Amygdala (tissue), 56 donors: ENCODE data around the gene SYTL4.

Source experiments
- DNase-seq, 56 donors: peaks; one replicate each; lab custom pipeline; 2025; lab: John Stamatoyannopoulos, UW

SYTL4 gene

DNA sequence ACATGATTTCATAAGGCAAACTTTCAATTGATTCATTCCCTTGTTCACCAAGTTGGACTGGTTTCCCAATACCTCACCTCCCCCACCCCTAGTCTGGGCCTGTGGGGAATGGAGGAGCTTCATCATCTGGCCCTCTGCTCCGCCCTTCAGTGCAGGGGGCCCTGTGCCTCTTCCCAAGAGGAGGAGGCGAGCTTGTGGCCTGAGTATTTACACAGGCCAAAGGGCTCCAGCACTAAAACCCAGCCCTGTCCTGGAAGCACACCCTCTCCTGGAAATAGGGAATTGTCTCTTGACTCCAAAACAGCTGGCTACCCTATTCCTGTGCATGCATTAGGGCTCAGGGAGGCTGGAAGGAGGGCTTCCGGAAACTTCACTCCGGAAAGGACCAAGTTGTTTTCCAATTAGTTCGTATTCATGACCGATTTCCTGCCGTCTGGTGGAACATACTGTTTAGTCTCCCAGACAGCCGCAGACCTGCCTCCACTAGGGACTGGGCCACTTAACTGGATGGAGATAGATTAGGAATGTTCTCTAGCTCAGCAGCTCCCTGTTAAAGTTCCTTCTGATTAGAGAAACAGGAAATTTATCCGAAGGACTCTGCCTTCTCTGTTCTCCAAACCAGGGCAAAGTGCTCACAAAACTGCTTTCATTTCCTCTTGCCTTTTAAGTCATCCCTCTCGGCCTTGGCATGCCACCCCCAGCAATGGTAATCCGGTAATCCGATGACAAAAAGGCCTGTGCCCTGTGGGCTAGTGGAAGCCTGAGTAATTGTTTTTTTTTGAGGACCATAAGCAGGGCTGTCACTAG, 82.2 kb downstream of the SYTL4 start:
- DNase-seq, result peak in 1 of 56 donors; percentile 0

DNA sequence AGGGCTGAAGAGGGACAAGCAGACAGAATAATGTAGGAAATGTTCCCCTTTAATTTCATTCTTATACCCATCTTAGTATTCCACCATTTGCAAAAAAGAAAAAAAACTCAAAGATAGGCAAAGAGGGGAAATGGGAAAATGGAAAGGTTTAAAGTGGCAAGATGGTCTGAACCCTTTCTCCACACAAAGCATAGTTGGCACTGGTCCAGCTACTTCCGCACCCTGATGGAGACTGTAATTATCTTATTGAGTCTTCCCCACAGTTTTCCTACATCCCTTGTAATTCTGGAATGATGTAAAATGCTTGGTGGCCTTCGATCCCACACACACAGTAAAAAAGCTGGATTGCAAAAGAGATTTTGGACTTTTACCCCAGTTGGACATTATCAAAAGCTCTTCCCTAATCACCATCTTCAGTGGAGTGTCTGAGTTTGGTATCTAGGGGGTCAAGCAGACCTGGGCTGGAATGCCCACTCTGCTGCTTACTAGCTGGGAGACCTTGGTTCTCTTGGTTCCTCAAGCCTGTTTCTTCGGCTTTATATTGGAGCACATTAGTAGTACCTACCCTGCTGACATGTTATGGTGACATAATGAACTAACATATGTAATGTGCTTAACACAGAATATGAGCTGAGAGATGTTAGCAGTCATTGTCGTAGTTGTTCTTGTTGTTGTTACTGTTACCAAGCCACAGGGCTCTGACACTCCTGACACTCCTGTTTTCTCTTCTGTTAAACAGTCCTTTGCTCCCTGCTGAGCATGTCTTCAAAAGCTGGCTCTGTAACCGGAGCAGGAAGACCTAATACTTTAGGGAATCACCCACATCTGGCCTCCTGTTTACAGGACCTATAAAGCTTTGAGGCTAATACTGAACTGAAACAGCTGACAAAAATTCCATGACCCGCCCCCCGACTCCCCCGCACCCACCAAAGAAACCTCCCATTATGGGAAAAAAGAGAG, 83.2 kb downstream of the SYTL4 start:
- DNase-seq, result no peak

DNA sequence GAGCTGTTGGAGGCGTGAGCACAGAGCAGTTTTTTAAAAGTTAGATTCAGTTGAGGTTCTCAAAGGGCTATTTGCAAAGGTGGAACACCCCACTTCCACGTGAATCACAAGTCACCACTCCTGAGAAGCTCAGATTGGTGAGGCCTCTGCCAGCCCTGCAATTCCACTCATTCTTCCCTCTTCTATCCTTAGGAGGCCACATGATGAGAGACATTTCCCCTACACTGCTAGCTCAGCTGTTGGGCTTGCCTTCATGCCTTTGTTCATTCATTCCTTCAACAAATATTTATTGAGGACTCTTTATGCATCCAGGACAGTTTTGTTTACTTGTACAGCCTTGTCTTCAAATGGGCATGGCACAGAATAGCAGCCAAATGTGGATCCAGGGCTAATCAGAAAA, 84.2 kb downstream of the SYTL4 start:
- DNase-seq, result no peak

DNA sequence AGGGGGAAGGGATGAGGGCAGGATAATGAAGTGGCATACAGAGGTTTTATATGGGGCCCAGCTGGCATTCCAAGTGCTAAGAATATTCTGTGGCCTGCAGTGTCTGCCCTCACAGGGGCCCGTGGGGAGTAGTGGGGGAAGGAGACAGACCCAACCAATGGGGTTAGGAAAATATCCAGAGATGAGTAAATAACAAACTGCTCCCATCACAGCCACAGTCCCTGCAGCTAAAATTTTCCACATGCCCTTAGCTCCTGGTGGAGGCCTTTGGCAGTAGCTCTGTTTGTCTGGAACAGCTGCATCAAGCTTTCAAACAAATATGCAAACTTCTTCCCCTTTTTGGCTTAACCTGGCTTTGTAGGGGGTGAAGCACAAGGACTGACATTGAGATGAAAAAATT, 84.8 kb downstream of the SYTL4 start:
- DNase-seq, result no peak

DNA sequence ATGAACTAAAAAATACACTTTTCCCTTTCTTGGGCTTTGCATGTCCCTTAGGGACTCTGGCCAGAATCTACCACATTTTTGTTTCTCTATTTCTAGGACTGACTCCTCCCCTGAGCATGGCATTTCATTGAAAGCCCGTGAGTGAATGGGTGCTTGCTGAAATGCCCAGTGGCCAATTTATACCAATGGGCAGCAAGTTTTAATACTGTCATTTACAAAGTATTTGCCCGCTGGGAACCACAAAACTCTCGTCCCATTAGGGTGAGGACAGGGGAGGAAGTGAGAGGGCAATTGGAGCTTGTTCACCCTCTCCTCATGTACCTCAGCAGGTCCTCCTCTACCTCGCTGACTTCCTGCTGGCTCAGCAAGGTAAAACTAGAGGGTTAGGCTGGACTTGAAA, 86.8 kb downstream of the SYTL4 start:
- DNase-seq, result no peak

DNA sequence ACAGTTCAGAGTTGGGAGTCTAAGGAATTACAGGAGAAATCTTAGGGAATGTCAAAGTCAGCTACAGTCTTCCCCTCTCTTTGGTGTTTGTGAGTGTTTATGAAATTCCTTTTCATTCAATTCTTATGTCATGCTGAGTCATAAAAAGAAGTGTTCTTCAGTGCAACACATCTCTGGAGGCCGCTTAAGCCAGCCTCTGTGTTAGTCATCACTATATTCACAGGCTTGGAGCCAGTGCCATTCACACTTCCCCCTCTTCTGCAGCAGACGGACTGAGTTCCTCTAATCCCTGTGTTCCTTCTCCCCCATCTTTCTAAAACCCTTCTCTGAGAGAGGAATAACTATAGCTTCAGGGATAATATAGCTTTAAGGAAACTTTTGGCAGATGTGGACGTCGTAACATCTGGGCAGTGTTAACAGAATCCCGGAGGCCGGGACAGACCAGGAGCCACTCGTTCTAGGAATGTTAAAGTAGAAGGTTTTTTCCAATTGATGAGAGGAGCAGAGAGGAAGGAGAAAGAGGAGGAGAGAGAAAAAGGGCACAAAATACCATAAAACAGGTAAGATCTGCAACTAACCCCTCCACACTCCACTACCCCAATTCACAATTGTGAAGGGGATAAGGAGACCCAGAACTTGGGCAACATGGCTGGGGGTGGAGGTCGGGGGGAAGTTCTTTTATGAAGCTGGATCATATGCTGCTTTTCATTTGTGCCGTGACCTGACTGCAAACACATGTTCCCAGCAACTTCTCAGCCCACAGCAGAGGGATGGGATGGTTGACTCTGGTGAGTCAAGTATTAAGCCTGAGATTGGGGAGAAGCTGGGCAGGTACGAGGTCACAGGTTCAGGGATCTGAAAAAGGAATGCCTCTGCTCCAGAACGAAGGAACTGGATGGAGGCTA, 87.7 kb downstream of the SYTL4 start, which contains the start of gene SRPX2:
Gene SRPX2, plus strand, starts transcription at position 244 of the 905 bp plus-strand sequence. CDS start 2,124 bp downstream, outside the sequence.
- DNase-seq, result peak in 12 of 56 donors; percentile 0 to 30 (median 2)

DNA sequence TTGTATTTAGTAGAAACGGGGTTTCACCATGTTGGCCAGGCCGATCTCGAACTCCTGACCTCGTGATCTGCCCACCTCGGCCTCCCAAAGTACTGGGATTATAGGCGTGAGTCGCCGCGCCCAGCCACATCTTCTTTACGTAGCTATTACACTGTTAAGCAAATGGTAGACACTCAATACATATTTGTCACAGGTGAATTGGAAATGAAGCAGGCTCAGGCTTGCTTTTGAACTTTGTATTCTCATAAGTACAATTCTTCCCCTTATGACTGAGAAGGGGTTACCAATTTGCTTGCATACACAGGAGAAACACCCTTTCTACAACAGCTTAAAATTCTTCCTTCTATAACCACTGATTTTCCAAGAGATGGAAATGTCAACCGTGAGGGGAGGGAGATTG, 88.7 kb downstream of the SYTL4 start:
- no peak for DNase-seq

DNA sequence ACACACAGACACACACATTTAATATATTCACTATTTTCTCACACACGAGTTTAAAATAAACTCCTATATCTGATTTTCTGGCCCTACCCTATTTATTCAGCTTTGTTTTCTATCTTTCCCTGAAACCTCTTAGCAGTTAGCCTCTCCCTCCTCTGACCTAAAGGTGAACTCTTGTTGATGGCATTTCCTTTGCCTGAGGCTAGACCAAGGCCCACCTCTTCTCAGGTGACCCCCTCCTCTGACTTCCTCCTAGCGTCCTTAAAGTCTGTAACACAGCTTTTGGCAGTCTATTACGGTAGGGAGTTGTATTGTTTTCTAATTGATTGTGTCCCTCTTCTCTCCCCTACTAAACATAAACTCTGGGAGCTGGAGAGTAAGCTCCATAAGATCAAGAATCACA, 89.6 kb downstream of the SYTL4 start:
- no peak for DNase-seq

DNA sequence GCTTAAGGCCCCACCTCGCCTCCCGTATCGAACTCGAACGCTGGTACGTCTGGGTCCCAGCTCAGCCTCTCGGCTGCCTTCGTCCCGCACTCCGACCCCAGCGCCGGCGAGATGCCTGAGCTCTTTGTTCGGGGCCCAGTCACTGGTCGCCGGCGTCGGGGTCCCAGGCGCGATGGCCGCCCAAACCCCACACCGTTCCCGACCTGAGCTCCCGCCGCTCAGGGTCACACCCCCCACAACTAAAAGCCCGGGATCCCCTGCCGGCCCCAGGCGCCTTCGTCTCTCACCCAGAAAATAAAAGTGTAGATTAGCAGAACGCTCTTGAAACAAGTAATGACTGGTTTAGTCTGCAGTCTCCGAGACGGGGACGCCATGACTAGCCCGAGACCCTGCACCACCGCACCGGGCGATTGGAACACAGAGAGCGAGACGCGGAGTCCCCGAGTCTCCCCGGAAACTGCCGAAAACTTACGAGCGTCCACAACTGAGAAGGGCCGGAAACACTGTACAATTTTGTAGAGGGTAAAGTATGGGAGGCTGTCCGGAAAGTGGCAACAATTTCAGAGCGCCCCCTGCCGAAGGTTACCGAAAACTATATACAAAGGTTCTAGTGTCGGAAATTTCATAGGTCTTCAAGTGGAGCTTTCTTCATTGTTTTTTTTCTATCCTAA, 95.5 kb downstream of the SYTL4 start, which contains the start of gene TSPAN6:
Gene TSPAN6, minus strand, starts transcription at position 486 of the 671 bp plus-strand sequence. Its CDS starts 112 bp downstream, at position 374.
- peak in 54 of 56 donors; percentile 1 to 75 (median 26) for DNase-seq

DNA sequence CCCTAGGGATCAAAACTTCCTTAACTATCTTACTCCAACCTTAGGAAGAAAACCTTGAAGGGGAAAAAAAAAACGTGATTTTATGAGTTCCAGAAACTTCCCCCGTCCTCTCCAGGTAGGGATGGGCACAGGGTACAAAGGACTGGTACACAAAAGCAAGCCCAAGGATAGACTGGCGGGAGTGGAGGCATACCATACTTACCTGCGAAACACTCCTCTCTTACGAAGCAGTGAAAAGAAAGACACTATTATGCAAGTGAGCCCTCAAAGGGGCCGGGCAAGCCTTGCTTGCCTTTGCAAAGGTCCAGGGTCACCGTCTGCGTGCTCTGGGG, 96.0 kb downstream of the SYTL4 start:
- DNase-seq, result no peak

DNA sequence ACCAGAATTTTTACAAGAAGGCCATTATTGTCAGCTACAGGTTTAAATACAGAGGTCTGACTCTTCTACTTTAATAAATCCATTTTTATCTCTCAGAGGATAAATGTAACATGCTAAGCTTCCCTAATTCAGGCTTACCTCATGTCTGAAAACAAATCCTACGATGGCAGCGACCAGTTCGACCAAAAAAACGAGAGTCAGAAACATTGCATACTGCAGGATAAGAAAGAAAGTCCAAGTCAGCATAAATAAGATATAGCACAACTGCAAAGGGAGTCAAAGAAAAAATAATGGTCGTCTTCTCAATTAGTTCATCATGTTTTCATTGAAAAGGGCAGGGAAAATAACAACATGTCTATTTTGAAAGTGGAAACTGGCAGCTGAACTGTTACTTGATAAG, 96.9 kb downstream of the SYTL4 start:
- no peak for DNase-seq

DNA sequence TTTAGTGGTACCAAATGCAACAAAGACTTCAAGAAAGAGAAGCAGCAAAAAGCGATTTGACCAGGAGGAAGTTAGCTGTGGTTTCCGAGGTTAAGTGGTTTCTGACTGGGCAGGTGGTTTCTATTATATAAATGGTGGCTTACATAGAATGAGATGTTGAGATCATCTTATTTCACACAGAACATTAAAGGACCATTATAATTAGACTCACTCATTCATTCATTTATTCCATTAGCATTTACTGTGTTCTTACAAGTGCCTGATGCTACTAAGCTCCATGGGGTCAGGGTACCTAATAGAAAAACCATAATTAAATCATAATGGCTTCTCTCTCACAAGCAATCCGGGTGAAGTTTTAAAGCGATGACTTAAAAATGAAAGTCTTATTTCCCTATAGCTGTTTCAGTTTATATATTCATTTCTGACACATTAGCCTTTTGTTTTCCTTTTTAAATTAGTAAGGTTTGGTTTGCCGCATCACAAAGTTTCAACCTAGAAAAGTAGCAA, 105.9 kb downstream of the SYTL4 start:
- DNase-seq, result no peak
